ENCODE results near the gene GLIS1.
A peak's percentile ranks its signal among the peaks of the same experiment; 100 is the strongest.

The GLIS1 gene

DNA sequence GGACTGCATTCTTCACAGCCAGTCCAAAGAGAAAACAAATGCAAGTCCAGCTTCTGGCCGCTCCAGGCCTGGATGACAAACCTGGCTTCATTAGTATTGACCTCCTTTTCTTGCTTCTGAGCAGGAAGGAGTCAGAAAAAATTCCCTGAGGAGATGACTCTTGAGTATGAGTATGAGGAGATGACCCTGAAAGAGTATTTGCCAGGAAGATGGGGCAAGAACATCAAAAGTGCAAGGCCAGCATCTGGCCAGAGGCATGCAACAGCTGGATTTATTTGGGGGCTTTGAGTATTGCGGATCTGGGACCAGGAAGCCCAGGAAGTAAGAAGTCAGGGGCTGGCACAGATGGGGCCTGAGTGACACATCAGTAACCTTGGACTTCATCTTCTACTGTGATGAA lies 113.9 kb downstream of the GLIS1 start:
- in situ Hi-C loops (cut with HindIII; ENCODE audit: low pct_ligation_motif_present, low sequenced_read_pairs), result no loop called here
- Histone ChIP-seq H3K4me3 (ENCODE audit: low read depth, low read length) (no peak overlapping the region), H3K27ac (peak overlapping the region; percentile 14), H3K36me3 (replicated peaks) (no peaks in the 10 kb centered on the region), H3K27me3 (replicated peaks) (no peaks in the 10 kb centered on the region)
- DNase-seq, result peak; percentile 46
- TF ChIP-seq, protein P1, sequence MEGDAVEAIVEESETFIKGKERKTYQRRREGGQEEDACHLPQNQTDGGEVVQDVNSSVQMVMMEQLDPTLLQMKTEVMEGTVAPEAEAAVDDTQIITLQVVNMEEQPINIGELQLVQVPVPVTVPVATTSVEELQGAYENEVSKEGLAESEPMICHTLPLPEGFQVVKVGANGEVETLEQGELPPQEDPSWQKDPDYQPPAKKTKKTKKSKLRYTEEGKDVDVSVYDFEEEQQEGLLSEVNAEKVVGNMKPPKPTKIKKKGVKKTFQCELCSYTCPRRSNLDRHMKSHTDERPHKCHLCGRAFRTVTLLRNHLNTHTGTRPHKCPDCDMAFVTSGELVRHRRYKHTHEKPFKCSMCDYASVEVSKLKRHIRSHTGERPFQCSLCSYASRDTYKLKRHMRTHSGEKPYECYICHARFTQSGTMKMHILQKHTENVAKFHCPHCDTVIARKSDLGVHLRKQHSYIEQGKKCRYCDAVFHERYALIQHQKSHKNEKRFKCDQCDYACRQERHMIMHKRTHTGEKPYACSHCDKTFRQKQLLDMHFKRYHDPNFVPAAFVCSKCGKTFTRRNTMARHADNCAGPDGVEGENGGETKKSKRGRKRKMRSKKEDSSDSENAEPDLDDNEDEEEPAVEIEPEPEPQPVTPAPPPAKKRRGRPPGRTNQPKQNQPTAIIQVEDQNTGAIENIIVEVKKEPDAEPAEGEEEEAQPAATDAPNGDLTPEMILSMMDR (IDR thresholded peaks at IDR 0.05; ENCODE audit: low read depth, low read length, missing control alignments), result no peak

- DNase-seq, result no peak
Observed at GRCh38 chr1:53622531-53622930, 116.4 kb downstream of the GLIS1 start.

DNA sequence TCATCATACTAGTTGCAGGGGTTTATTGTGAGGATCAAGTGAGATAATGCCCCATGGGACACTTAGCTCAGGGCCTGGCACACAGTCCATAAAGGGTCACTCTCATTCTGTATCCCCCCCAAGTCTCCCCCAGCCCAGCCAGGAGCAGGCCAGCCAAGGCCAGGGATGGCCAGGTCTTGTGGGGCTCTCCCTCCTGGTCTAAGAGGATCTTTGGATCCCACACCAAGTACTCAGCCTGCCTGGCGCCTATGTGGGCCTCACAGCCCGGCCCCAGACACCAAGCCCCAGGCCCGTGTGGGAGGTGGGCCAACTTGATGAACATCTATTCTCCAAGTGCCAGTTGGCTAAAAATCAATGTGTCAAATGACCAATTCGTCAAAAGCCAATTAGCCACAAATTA lies 117.8 kb downstream of the GLIS1 start:
- H3K4me3 ChIP-seq (ENCODE audit: low read depth, low read length), result no peak overlapping the region
- TF ChIP-seq, protein P1 (IDR thresholded peaks at IDR 0.05; ENCODE audit: low read depth, low read length, missing control alignments), result no peak
- no peak overlapping the region for H3K27ac ChIP-seq
- in situ Hi-C loops (cut with HindIII; ENCODE audit: low pct_ligation_motif_present, low sequenced_read_pairs), result no loop called here
- no peaks in the 10 kb centered on the region for H3K27me3 ChIP-seq (replicated peaks)
- DNase-seq, result no peak
- H3K36me3 ChIP-seq (replicated peaks), result peaks cover 5% of the 10 kb centered on the region

More at GRCh38 chr1:53622531-53622930, 116.4 kb downstream of the GLIS1 start:
- H3K36me3 ChIP-seq (replicated peaks), result peaks cover 5% of the 10 kb centered on the region
- no peak overlapping the region for H3K4me3 ChIP-seq (ENCODE audit: low read depth, low read length)
- H3K27ac ChIP-seq, result no peak overlapping the region
- TF ChIP-seq, protein P1 (IDR thresholded peaks at IDR 0.05; ENCODE audit: low read depth, low read length, missing control alignments), result peak; percentile 16
- in situ Hi-C loops (cut with HindIII; ENCODE audit: low pct_ligation_motif_present, low sequenced_read_pairs), result no loop called here
- H3K27me3 ChIP-seq (replicated peaks), result no peaks in the 10 kb centered on the region

GRCh38 chr1:53620061-53620855 lies 118.7 kb downstream of the GLIS1 start:
- in situ Hi-C loops (cut with HindIII; ENCODE audit: low pct_ligation_motif_present, low sequenced_read_pairs), result no loop called here
- peaks cover 5% of the 10 kb centered on the region for H3K36me3 ChIP-seq (replicated peaks)
- H3K4me3 ChIP-seq (ENCODE audit: low read depth, low read length), result no peak overlapping the region
- no peak for DNase-seq
- TF ChIP-seq, protein P1 (IDR thresholded peaks at IDR 0.05; ENCODE audit: low read depth, low read length, missing control alignments), result no peak
- no peaks in the 10 kb centered on the region for H3K27me3 ChIP-seq (replicated peaks)
- H3K27ac ChIP-seq, result no peak overlapping the region

GRCh38 chr1:53619367-53620060 lies 119.5 kb downstream of the GLIS1 start:
- TF ChIP-seq, protein P1 (IDR thresholded peaks at IDR 0.05; ENCODE audit: low read depth, low read length, missing control alignments), result no peak
- no peak overlapping the region for H3K27ac ChIP-seq
- H3K27me3 ChIP-seq (replicated peaks), result no peaks in the 10 kb centered on the region
- in situ Hi-C loops (cut with HindIII; ENCODE audit: low pct_ligation_motif_present, low sequenced_read_pairs), result no loop called here
- DNase-seq, result no peak
- H3K36me3 ChIP-seq (replicated peaks), result peaks cover 5% of the 10 kb centered on the region
- no peak overlapping the region for H3K4me3 ChIP-seq (ENCODE audit: low read depth, low read length)
